Activated T-helper 9 cell treated with anti-CD3 and anti-CD28 coated beads, Interleukin-2, amount 50 U/mL, for 16 hours (primary cell): ENCODE measurements around the gene GCNA.
"Not testable (repeated sequence)": the region's sequence is repeated elsewhere in the genome, so short reads cannot be mapped to it uniquely, and the experiment has no call there.

Source experiments
- DNase-seq: peaks from one replicate; pipeline ENCODE4 v3.0.0-alpha.2; 2020; ENCODE audit warnings: low read depth

GCNA gene

DNA sequence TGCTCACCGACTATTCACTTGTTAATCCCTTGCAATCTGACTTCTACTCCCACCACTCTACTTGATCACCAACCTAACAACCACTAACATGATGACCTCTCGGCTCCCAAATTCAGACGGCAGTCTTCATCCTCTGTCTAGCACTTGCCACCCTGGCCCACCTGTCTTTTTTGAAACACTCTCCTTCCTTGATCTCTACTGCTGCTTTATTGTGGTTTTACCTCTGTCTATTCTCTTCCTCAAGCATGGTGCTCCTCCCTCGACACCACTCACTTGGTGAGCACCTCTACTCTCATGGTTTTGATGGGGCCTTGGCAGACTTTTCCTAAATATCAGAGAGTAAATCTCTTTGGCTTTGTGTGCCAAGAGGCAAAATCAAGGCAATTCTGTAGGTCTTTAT is 61.8 kb downstream of the GCNA start:
- DNase-seq = no peak

DNA sequence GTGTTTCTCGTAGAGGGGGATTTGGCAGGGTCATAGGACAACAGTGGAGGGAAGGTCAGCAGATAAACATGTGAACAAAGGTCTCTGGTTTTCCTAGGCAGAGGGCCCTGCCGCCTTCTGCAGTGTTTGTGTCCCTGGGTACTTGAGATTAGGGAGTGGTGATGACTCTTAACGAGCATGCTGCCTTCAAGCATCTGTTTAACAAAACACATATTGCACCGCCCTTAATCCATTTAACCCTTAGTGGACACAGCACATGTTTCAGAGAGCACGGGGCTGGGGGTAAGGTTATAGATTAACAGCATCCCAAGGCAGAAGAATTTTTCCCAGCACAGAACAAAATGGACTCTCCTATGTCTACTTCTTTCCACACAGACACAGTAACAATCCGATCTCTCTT is 66.2 kb downstream of the GCNA start:
- not testable (repeated sequence) for DNase-seq

DNA sequence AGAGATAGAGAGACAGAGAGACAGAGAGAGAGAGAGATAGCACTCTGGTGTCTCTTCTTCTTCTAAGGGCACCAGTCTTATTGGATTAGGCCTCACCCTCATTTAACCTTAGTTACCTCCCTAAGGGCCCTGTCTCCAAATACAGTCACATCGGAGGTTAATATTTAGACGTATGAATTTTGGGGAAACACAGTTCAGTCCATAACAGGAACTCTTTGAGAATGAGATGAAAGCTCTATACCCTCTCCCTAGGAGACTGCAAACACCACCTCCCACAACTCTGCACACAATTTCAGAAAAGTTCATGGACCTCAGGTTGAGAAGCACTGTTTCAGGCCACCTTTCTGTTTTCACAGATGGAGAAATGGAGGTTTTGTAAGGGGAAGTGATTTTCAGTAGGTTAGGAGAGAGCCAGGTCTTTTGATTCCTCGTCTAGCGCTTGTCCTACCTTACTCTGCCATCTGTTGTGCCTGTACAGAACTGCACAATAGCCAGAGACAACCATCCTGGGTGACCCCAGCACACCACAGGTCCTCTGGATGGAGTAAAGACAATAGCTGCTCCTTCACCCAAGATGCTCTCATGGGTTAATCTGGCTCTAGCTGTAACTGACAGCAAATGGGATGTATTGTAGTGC is 72.2 kb downstream of the GCNA start:
- DNase-seq = no peak

DNA sequence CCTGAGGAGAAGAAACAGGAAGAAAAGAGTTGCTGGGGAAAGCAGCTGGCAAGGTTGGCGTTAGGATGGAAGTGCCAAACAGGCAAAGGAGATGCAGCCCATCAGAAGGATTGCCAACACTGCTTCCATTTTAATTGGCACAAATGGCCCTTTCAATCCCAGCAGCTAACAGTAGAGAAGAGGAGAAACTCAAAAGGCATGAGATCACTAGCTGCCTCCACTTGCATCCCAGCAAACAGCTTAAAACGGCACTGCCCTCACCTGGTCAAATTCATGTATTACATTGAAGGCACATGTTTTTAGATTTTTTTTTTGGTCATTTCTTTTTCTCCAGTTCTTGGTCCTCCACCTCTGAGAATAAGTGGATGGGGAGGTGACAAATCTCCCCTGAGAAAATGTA is 74.2 kb downstream of the GCNA start:
- DNase-seq = no peak

DNA sequence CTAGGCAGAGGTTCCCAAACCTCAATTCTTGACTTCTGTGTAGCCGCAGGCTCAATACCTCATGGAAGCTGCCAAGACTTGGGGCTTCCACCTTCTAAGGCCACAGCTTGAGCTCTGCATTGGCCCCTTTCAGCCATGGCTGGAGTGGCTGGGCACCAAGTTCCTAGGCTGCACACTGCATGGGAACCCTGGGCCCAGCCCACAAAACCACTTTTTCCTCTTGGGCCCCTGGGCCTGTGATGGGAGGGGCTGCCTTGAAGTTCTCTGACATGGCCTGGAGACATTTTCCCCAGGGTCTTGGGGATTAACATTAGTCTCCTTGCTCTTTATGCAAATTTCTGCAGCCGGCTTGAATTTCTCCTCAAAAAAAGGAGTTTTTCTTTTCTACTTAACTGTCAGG is 75.1 kb downstream of the GCNA start:
- DNase-seq = no peak

DNA sequence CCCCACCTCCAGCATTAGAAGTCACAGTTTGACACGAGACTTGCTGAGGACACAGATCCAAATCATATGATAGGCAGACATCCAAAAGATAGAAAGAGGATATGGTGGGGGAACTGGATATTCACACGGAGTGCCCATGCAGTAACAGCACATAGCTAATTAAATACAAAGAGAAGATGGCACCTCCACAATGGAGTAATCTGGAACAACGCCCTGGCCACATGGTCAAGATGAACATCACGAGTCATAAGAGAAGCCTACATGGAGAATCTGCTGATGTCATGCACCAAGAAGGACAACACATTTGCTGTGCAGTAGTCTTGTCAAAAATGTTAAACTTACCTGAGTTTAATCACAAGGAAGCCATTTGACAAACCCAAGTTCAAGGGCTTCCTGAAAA is 79.0 kb downstream of the GCNA start:
- no peak for DNase-seq

DNA sequence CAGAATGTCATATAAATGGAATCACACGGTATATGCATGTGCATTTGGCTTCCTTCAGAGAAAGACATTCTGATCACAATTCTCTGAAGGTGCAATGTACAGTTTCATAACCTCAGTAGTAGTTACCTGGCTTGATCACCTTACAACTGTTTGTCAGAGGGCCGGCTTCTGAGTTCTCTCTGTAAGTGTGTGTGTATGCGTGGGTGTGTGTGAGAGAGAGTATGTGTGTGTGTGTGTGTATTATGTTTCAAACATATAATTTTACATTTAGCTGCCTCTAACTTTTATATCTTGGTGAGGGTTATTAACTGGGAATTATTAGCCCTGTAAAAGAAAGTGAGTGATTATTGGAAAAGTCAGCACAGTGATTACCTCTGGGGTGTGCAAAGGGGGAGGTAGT is 81.1 kb downstream of the GCNA start:
- DNase-seq = no peak

DNA sequence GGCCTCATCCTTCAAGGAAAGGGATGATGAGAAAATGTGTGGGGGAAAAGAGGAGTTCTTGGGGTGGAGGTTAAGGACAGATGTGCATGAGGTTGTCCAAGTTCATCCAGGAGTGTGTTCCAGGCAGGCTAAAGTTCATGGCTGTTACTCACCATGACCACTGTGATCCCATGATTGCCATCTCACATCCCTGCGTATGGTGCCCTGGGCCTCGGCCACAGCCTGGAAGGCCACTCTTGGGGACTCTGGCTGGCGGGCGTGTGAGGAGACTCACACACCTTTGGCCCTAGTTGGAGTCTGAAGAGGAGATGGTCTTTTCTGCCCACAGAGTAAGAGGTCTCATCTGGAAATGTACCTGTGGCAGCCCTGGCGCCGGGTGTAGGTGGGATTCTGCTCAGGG is 81.7 kb downstream of the GCNA start:
- no peak for DNase-seq

DNA sequence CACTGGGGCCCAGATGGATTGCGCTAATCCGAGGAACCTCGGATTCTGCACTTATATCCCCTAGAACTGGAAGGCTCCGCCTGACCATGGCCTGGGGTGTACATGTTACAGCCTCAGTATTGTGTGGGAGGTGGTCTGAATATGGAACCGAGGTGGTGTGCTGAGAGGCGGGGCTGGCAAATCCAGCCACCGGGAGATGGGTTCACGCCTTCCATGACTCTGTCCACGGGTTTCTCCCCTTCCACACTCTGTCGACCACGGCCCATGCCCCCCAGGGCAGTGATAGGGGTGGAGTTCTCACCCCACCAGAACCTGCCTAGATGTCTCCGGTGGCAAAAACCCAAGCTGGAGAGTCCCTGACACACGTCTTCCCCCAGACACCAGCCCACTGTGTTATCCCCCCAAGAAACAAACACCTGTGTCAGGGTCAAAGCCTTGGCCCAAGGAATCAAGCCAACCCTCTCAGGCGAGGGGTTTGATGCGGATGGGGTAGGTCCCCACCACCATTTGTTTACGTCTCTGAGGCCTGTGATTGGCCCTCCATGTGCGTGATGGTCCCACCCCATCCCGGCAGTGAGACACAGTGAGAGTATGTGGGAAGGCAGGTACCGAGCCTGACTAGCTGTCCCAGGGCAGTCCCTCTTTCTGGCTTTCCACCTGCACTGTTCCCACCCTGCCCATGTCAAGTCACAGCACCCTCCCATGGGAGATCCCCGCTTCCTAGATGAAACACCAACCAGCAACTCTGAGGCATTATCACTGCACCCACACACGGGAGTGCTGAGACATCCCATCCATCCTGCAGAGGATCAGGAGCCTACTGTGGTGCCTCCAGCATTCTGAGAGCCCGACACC is 82.6 kb downstream of the GCNA start:
- DNase-seq = no peak

DNA sequence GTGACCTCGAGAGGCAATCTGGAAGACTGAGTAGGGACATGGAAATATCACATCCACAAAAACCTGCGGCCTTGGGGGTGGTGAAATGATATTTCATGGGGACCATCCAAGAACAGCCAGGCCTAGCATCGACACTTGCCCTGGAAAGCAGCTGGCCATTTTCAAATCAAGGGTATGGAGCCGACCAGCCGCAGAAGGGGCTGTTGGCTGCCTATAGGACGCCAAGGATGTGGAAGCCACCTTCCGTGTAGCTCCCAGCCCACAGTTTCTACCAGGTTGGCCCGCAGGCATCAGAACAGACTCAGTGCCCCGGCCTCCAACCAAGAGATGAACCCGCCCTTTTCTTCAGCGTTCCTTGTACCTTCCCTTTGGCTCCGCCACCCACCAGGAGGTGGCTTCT is 83.7 kb downstream of the GCNA start:
- no peak for DNase-seq

DNA sequence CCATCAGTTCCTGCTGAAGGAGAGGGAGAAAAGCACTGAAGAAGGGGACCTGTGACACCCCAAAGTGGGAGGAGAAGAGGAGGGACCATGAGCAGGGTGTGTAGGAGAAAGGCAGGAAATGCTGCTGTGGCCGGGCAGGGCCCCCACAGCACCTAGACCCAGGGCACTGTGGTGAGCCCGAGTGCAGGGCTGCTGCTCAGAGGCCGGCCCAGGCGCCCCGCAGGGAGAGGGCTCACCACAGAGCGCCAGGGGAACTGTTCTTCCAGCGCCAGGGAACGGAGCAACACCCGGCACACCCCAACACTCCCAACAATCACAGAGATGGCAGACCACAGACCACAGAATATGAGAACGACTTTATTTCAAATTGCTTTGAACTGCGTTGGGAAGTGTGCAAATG is 84.4 kb downstream of the GCNA start:
- not testable (repeated sequence) for DNase-seq
